ENCODE results near the gene SLC24A3.

DNA sequence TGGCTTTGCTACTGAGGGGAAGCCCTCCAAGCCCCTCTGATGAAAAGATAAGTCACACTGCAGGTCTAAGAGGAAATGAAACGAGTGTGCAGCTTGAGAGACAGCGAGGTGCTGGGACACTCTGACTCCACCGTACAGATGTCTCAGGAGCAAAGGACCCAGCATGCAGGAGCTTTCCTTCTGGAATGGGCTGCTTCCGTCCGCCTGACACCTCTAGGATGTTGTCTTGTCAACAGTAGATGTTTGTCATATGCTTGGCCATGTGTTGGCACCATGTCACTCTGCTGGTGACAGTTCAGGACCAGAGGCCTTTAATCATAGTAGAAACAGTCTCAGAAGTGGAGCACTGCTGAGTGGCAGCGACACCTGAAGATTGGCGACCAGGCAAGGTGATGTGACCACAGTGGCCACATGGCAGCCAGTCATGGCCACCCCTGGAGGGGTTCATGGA lies 46.7 kb downstream of the SLC24A3 start:
- TF ChIP-seq, protein P1, sequence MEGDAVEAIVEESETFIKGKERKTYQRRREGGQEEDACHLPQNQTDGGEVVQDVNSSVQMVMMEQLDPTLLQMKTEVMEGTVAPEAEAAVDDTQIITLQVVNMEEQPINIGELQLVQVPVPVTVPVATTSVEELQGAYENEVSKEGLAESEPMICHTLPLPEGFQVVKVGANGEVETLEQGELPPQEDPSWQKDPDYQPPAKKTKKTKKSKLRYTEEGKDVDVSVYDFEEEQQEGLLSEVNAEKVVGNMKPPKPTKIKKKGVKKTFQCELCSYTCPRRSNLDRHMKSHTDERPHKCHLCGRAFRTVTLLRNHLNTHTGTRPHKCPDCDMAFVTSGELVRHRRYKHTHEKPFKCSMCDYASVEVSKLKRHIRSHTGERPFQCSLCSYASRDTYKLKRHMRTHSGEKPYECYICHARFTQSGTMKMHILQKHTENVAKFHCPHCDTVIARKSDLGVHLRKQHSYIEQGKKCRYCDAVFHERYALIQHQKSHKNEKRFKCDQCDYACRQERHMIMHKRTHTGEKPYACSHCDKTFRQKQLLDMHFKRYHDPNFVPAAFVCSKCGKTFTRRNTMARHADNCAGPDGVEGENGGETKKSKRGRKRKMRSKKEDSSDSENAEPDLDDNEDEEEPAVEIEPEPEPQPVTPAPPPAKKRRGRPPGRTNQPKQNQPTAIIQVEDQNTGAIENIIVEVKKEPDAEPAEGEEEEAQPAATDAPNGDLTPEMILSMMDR (IDR thresholded peaks at IDR 0.05) = no peak
- TF ChIP-seq POLR2AphosphoS5 (IDR thresholded peaks at IDR 0.05) (no peak), POLR2A (IDR thresholded peaks at IDR 0.05) (no peak)

Measured in breast epithelium (tissue), 3 donors.